Thoracic aorta (tissue), 2 donors: ENCODE results near the gene IQCH. TPM values are rescaled to one million over a fixed set of nuclear protein-coding genes. Genes with fewer than 3 reads are reported as not detected.

Experiments
- ATAC-seq: fragments of 150-250 bp; one replicate; pipeline ENCODE4 v1.8.0; 2017; ENCODE audit warnings: low read depth; ENCODE audit not compliant: insufficient number of reproducible peaks, low FRiP score
- DNase-seq: peaks from one replicate; pipeline ENCODE4 v3.0.0-alpha.2; 2020; ENCODE audit warnings: low spot score
- H3K27ac ChIP-seq, 2 donors: fragments of 200-600 bp; sonication (generic); 1 replicate in 1 of 2; 2 replicates in 1 of 2; pipeline ENCODE4 v1.5.1; 2016; ENCODE audit warnings: mild to moderate bottlenecking in 2 of 2, moderate library complexity in 2 of 2
- H3K27me3 ChIP-seq: fragments of 200-600 bp; sonication (generic); replicated peaks from 2 replicates; pipeline ENCODE4 v1.6.0; 2016; ENCODE audit warnings: mild to moderate bottlenecking; ENCODE audit not compliant: insufficient read depth
- H3K36me3 ChIP-seq: fragments of 200-600 bp; sonication (generic); one replicate; pipeline ENCODE4 v1.5.1; 2016
- H3K4me1 ChIP-seq, 2 donors: fragments of 200-600 bp; sonication (generic); 1 replicate in 1 of 2; 2 replicates in 1 of 2; pipeline versions ENCODE4 v1.5.1 to v1.6.0; 2016; ENCODE audit warnings: low read depth in 2 of 2, mild to moderate bottlenecking in 1 of 2; ENCODE audit not compliant: control insufficient read depth in 1 of 2
- H3K4me3 ChIP-seq: fragments of 200-600 bp; sonication (generic); 2 replicates; pipeline ENCODE4 v1.5.1; 2016; ENCODE audit warnings: mild to moderate bottlenecking
- H3K9me3 ChIP-seq: fragments of 200-600 bp; sonication (generic); 2 replicates; pipeline ENCODE4 v1.5.1; 2016
- CTCF ChIP-seq: fragments of 200-600 bp; sonication (generic); IDR thresholded peaks from one replicate; pipeline ENCODE4 v1.5.1; 2019; ENCODE audit warnings: antibody characterized with exemption
- total RNA-seq, 2 donors: library from RNA; depleted of rRNA; stranded (reverse); fragments of >200 nt; gene quantifications; one replicate each; pipeline versions ENCODE4 v1.1.0 to v1.2.3, GENCODE V29; 2016

Gene IQCH
- total RNA-seq, 2 donors from 2014 or later: 0.14 to 2.3 TPM

- H3K4me1 ChIP-seq: no peaks in the 10 kb centered on the region
- H3K4me3 ChIP-seq: no peak overlapping the region
- no peak for DNase-seq
These were observed 24.1 kb upstream of the IQCH start for GRCh38 chr15:67230504-67230903.

GRCh38 chr15:67232591-67232990 lies 22.0 kb upstream of the IQCH start:
- no peaks in the 10 kb centered on the region for H3K36me3 ChIP-seq
- H3K27ac ChIP-seq: no peak overlapping the region
- H3K4me1 ChIP-seq: no peaks in the 10 kb centered on the region
- TF ChIP-seq CTCF: no peak
- DNase-seq (no peak), ATAC-seq (no peak)
- H3K9me3 ChIP-seq: no peaks in the 10 kb centered on the region
- no peak overlapping the region for H3K4me3 ChIP-seq
- H3K27me3 ChIP-seq: no peaks in the 10 kb centered on the region

More at GRCh38 chr15:67230504-67230903, 24.1 kb upstream of the IQCH start:
- H3K27ac ChIP-seq: no peak overlapping the region
- no peaks in the 10 kb centered on the region for H3K36me3 ChIP-seq
- no peak for ATAC-seq
- no peaks in the 10 kb centered on the region for H3K27me3 ChIP-seq
- H3K9me3 ChIP-seq: no peaks in the 10 kb centered on the region
- TF ChIP-seq CTCF: no peak

GRCh38 chr15:67240235-67241131 lies 14.1 kb upstream of the IQCH start:
- ATAC-seq (no peak), DNase-seq (no peak)
- no peaks in the 10 kb centered on the region for H3K9me3 ChIP-seq
- H3K4me3 ChIP-seq: no peak overlapping the region
- no peak overlapping the region for H3K27ac ChIP-seq
- H3K4me1 ChIP-seq: peaks cover 0 to 9% of the 10 kb centered on the region in 2 donors
- no peak for TF ChIP-seq CTCF
- no peaks in the 10 kb centered on the region for H3K36me3 ChIP-seq
- no peaks in the 10 kb centered on the region for H3K27me3 ChIP-seq

- TF ChIP-seq CTCF: no peak
These were observed 13.3 kb upstream of the IQCH start for GRCh38 chr15:67241132-67241855.

GRCh38 chr15:67242708-67243111 lies 11.9 kb upstream of the IQCH start:
- no peak for ATAC-seq
- no peak for TF ChIP-seq CTCF
- peaks cover 0 to 9% of the 10 kb centered on the region in 2 donors for H3K4me1 ChIP-seq

More at GRCh38 chr15:67241132-67241855, 13.3 kb upstream of the IQCH start:
- Histone ChIP-seq H3K9me3 (no peaks in the 10 kb centered on the region), H3K4me3 (no peak overlapping the region), H3K27me3 (no peaks in the 10 kb centered on the region), H3K4me1 (peaks cover 0 to 9% of the 10 kb centered on the region in 2 donors), H3K27ac (no peak overlapping the region), H3K36me3 (no peaks in the 10 kb centered on the region)
- DNase-seq (no peak), ATAC-seq (no peak)

More at GRCh38 chr15:67242708-67243111, 11.9 kb upstream of the IQCH start:
- Histone ChIP-seq H3K4me3 (no peak overlapping the region), H3K9me3 (peaks cover 3% of the 10 kb centered on the region), H3K36me3 (no peaks in the 10 kb centered on the region), H3K27me3 (no peaks in the 10 kb centered on the region), H3K27ac (no peak overlapping the region)
- DNase-seq: no peak
